ENCODE data around the gene WWOX.

WWOX gene

GRCh38 chr16:78799429-78799828, 700.0 kb downstream of the WWOX start:
- Histone ChIP-seq H3K27ac (ENCODE audit: low read depth, low read length, severe bottlenecking) (no peak overlapping the region), H3K4me1 (ENCODE audit: control insufficient read depth, insufficient read depth, low read length, poor library complexity, severe bottlenecking) (peaks cover 4% of the 10 kb centered on the region), H3K36me3 (ENCODE audit: control insufficient read depth, insufficient read depth, low read length) (no peaks in the 10 kb centered on the region), H3K4me3 (ENCODE audit: extremely low read depth, insufficient read depth, low read length, poor library complexity, severe bottlenecking) (no peak overlapping the region), H3K9me3 (ENCODE audit: control insufficient read depth, low read length) (no peaks in the 10 kb centered on the region)
- WGBS, 2 experiments (ENCODE audit: insufficient coverage in 2 of 2), result 76% methylated on average over 3 of the region's 5 CpGs; no CpG with 5 or more reads in 1 of the 2 experiments

- Histone ChIP-seq H3K4me1 (ENCODE audit: control insufficient read depth, insufficient read depth, low read length, poor library complexity, severe bottlenecking) (peaks cover 4% of the 10 kb centered on the region), H3K4me3 (ENCODE audit: extremely low read depth, insufficient read depth, low read length, poor library complexity, severe bottlenecking) (no peak overlapping the region), H3K36me3 (ENCODE audit: control insufficient read depth, insufficient read depth, low read length) (no peaks in the 10 kb centered on the region), H3K9me3 (ENCODE audit: control insufficient read depth, low read length) (no peaks in the 10 kb centered on the region), H3K27ac (ENCODE audit: low read depth, low read length, severe bottlenecking) (no peak overlapping the region)
- WGBS, 2 experiments (ENCODE audit: insufficient coverage in 2 of 2), result 82 to 92% methylated on average over 3 of the region's 3 CpGs
Observed at GRCh38 chr16:78800523-78800922, 701.1 kb downstream of the WWOX start.

GRCh38 chr16:78804058-78804735, 704.7 kb downstream of the WWOX start:
- WGBS, 2 experiments (ENCODE audit: insufficient coverage in 2 of 2), result 96 to 100% methylated on average over 5 to 7 of the region's 13 CpGs
- no peaks in the 10 kb centered on the region for H3K36me3 ChIP-seq (ENCODE audit: control insufficient read depth, insufficient read depth, low read length)
- peaks cover 4% of the 10 kb centered on the region for H3K4me1 ChIP-seq (ENCODE audit: control insufficient read depth, insufficient read depth, low read length, poor library complexity, severe bottlenecking)
- no peaks in the 10 kb centered on the region for H3K9me3 ChIP-seq (ENCODE audit: control insufficient read depth, low read length)
- no peak overlapping the region for H3K27ac ChIP-seq (ENCODE audit: low read depth, low read length, severe bottlenecking)
- no peak overlapping the region for H3K4me3 ChIP-seq (ENCODE audit: extremely low read depth, insufficient read depth, low read length, poor library complexity, severe bottlenecking)

- Histone ChIP-seq H3K9me3 (ENCODE audit: control insufficient read depth, low read length) (no peaks in the 10 kb centered on the region), H3K36me3 (ENCODE audit: control insufficient read depth, insufficient read depth, low read length) (no peaks in the 10 kb centered on the region), H3K4me1 (ENCODE audit: control insufficient read depth, insufficient read depth, low read length, poor library complexity, severe bottlenecking) (peaks cover 4% of the 10 kb centered on the region), H3K27ac (ENCODE audit: low read depth, low read length, severe bottlenecking) (no peak overlapping the region), H3K4me3 (ENCODE audit: extremely low read depth, insufficient read depth, low read length, poor library complexity, severe bottlenecking) (no peak overlapping the region)
- 96 to 97% methylated on average over 3 to 4 of the region's 5 CpGs for WGBS, 2 experiments (ENCODE audit: insufficient coverage in 2 of 2)
Observed at GRCh38 chr16:78805556-78805955, 706.1 kb downstream of the WWOX start.

DNA sequence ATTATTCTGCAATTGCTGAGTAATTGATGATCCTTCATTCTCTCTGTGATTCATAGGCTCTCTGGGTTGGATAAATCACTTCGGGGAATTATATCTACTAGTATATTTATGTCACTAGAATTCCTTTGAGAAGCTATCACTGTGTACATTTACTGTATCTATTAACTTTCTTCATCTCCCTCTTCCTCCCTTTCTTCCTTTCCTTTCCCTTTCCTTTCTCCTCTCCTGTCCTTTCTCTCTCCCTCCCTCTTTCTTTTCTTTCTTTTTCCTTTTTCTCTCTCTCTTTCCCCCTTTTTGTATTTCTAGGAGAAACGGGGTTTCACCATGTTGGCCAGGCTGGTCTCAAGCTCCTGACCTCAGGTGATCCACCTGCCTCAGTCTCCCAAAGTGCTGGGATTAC, 711.8 kb downstream of the WWOX start:
- Histone ChIP-seq H3K4me1 (ENCODE audit: control insufficient read depth, insufficient read depth, low read length, poor library complexity, severe bottlenecking) (no peaks in the 10 kb centered on the region), H3K9me3 (ENCODE audit: control insufficient read depth, low read length) (no peaks in the 10 kb centered on the region), H3K36me3 (ENCODE audit: control insufficient read depth, insufficient read depth, low read length) (no peaks in the 10 kb centered on the region), H3K4me3 (ENCODE audit: extremely low read depth, insufficient read depth, low read length, poor library complexity, severe bottlenecking) (no peak overlapping the region), H3K27ac (ENCODE audit: low read depth, low read length, severe bottlenecking) (no peak overlapping the region)
- WGBS, 2 experiments (ENCODE audit: insufficient coverage in 2 of 2), result 83 to 100% methylated on average over 1 of the region's 2 CpGs

GRCh38 chr16:78812582-78812981, 713.1 kb downstream of the WWOX start:
- H3K9me3 ChIP-seq (ENCODE audit: control insufficient read depth, low read length), result no peaks in the 10 kb centered on the region
- WGBS, 2 experiments (ENCODE audit: insufficient coverage in 2 of 2), result 82 to 94% methylated on average over 5 to 6 of the region's 6 CpGs
- H3K4me3 ChIP-seq (ENCODE audit: extremely low read depth, insufficient read depth, low read length, poor library complexity, severe bottlenecking), result no peak overlapping the region
- H3K27ac ChIP-seq (ENCODE audit: low read depth, low read length, severe bottlenecking), result no peak overlapping the region
- no peaks in the 10 kb centered on the region for H3K4me1 ChIP-seq (ENCODE audit: control insufficient read depth, insufficient read depth, low read length, poor library complexity, severe bottlenecking)
- H3K36me3 ChIP-seq (ENCODE audit: control insufficient read depth, insufficient read depth, low read length), result no peaks in the 10 kb centered on the region

DNA sequence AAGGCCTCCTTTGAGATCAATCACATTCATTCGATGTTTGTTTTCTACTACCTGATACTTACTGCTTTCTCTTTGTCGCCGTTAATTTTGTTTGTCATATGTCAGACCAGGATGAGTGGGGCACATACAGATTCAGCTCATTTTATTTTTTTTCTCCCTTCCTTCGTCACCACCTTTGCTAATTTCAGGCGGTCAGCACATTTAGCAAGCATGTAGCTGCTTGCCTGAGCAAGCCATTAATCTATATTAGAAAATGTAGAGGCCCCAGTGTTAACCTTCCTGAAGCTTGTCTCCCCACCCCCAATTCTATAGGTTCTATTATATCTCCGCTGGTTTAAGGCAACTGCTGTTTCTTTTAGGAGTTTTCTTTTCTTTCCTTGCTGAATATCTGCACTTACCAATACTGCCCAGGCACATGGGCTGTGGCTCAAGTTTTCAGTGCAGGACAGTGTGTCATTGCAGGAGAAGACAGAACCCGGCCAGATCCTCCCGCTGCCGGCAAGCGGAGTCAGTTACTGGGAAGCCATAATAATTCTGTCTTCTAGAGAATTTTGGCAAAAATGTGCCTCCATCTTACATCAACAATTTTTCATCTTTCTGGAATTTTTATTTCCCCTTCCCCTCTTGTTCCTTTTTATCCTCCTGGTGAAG, 714.3 kb downstream of the WWOX start:
- Histone ChIP-seq H3K36me3 (ENCODE audit: control insufficient read depth, insufficient read depth, low read length) (no peaks in the 10 kb centered on the region), H3K4me1 (ENCODE audit: control insufficient read depth, insufficient read depth, low read length, poor library complexity, severe bottlenecking) (no peaks in the 10 kb centered on the region), H3K4me3 (ENCODE audit: extremely low read depth, insufficient read depth, low read length, poor library complexity, severe bottlenecking) (no peak overlapping the region), H3K9me3 (ENCODE audit: control insufficient read depth, low read length) (no peaks in the 10 kb centered on the region), H3K27ac (ENCODE audit: low read depth, low read length, severe bottlenecking) (no peak overlapping the region)
- WGBS, 2 experiments (ENCODE audit: insufficient coverage in 2 of 2), result 93 to 94% methylated on average over 6 to 7 of the region's 10 CpGs

- no peaks in the 10 kb centered on the region for H3K36me3 ChIP-seq (ENCODE audit: control insufficient read depth, insufficient read depth, low read length)
- no peak overlapping the region for H3K4me3 ChIP-seq (ENCODE audit: extremely low read depth, insufficient read depth, low read length, poor library complexity, severe bottlenecking)
- no peaks in the 10 kb centered on the region for H3K9me3 ChIP-seq (ENCODE audit: control insufficient read depth, low read length)
- no peaks in the 10 kb centered on the region for H3K4me1 ChIP-seq (ENCODE audit: control insufficient read depth, insufficient read depth, low read length, poor library complexity, severe bottlenecking)
- H3K27ac ChIP-seq (ENCODE audit: low read depth, low read length, severe bottlenecking), result no peak overlapping the region
- WGBS, 2 experiments (ENCODE audit: insufficient coverage in 2 of 2), result 90 to 100% methylated on average over 2 of the region's 2 CpGs
Observed at GRCh38 chr16:78815713-78816112, 716.3 kb downstream of the WWOX start.

DNA sequence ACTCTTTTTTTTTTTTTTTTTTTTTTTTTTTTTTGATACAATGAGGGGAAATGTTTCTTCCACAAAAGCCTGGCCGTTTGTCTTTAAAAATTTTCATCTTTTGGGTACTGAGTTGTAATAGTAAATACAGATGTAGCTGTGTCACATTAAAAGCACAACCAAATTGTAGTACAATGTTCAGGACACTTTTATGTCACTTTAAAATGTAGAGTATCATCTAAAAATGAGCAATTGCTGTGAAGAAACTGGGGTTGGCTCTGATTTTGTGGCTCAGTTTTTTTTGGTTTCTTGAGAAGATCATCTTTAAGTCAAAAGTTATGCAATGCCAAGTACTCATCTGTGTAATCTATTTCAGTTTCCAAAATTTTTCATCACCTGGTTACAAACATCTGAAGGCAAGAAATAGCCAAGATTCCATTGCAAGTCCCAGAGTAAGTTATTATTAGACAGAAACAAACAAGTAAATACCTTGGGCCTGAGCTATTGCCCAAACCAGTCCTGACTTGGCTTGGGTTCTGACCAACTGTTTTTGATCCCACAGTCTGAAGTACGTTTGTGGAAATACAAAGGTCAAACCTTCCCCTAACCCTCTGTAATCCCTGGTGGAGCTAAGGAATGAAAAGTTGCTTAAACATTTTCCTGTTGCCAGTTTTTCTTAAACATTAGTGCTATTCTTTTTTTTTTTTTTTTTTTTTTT, 717.2 kb downstream of the WWOX start:
- Histone ChIP-seq H3K9me3 (ENCODE audit: control insufficient read depth, low read length) (no peaks in the 10 kb centered on the region), H3K36me3 (ENCODE audit: control insufficient read depth, insufficient read depth, low read length) (no peaks in the 10 kb centered on the region), H3K4me3 (ENCODE audit: extremely low read depth, insufficient read depth, low read length, poor library complexity, severe bottlenecking) (no peak overlapping the region), H3K27ac (ENCODE audit: low read depth, low read length, severe bottlenecking) (no peak overlapping the region), H3K4me1 (ENCODE audit: control insufficient read depth, insufficient read depth, low read length, poor library complexity, severe bottlenecking) (no peaks in the 10 kb centered on the region)
- WGBS, 2 experiments (ENCODE audit: insufficient coverage in 2 of 2), result 100% methylated on average over 1 of the region's 2 CpGs; no CpG with 5 or more reads in 1 of the 2 experiments

DNA sequence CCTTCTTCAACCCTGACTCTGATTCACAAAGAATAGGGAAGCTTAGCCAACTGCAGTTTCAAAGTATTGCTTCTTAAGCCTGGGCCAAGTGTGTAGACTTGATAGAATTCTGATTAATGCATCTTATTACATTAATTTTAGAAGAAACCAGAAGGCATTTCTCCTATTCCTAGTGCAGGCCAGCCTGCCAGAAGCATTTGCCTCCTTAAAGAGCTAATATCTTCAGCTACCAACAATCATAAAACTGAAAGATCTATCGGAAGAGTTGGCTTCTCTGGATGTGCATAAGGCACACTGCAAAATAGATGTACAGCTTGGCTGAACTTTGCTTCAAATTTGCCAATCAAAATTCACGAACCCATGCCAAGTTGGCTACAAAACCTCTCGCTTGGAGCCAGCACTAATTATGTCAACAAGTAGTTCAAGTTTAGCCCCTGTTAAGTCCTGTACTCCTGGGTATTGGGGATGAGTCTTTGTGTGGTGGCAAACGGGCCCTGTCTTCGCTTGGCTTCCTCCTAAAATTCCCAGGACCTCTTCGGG, 717.8 kb downstream of the WWOX start:
- WGBS, 2 experiments (ENCODE audit: insufficient coverage in 2 of 2), result 92 to 95% methylated on average over 3 to 6 of the region's 6 CpGs
- H3K27ac ChIP-seq (ENCODE audit: low read depth, low read length, severe bottlenecking), result no peak overlapping the region
- no peaks in the 10 kb centered on the region for H3K4me1 ChIP-seq (ENCODE audit: control insufficient read depth, insufficient read depth, low read length, poor library complexity, severe bottlenecking)
- no peak overlapping the region for H3K4me3 ChIP-seq (ENCODE audit: extremely low read depth, insufficient read depth, low read length, poor library complexity, severe bottlenecking)
- no peaks in the 10 kb centered on the region for H3K36me3 ChIP-seq (ENCODE audit: control insufficient read depth, insufficient read depth, low read length)
- H3K9me3 ChIP-seq (ENCODE audit: control insufficient read depth, low read length), result no peaks in the 10 kb centered on the region
